HG02571 (cell line): ENCODE measurements around the gene SLC7A9.

ENCODE experiments used
- ATAC-seq: cut with Tn5 transposase; IDR thresholded peaks from one replicate; pipeline ENCODE4 v1.9.1; 2021; ENCODE audit warnings: mild to moderate bottlenecking, moderate library complexity; ENCODE audit not compliant: unreplicated experiment

SLC7A9 gene

DNA sequence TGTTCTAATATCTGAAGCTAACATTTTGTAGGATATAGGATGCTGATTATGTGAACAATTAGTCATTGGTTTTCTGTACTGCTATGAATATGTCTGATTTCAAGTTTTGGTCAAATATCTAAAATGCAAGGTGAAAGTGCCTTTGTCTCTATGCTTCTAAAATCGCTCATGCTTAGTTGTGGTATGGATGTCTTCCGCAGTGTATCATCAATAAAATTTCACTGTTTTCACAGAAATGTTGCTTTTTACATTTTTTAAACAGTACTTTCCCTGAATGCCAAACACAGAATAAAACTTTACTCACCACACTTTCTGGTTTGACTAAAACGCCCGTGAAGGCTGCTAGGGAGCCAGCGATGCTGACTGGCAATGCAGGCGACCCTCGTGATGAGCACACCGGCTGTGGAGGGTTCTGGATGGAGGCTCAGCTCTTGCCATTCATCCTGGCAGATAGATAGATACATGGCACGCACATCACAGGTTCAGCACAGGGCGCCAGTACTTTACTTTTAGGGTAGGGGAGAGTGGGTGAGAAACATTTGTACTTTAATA lies 40.1 kb downstream of the SLC7A9 start:
- ATAC-seq: no peak

DNA sequence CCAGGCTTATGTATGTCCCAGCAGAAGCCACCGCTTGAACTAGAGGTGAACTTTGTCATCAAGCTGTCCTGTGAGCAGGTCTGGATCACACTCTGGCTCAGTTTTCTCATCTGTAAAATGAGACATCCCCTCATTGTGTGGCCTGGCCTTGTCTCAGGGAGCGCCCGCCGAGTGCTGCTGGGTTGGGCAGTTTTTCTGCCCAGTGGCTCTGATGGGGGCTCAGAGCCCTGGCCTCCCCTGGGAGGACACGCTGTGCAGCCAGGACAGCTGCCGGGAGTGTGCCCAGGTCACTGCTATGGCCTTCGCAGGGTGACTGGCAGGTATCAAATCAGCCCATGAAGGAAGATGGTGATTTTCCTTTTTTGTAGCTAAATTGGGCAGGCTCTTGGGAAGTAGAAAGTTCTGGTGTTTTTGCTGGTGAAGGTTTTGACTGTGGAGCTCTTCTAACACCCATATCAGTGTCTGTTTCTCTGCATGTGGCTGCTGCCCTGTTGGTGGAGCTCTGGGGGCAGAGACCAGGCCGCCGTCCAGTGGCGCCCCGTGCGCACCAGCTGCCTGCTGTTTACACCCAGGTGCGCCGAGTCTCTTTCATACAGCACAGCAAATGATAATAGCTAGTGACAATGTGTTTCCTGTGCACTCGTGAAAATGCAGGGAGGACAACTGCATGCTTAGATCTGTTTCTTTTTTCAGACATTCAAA lies 40.8 kb downstream of the SLC7A9 start:
- ATAC-seq: no peak

DNA sequence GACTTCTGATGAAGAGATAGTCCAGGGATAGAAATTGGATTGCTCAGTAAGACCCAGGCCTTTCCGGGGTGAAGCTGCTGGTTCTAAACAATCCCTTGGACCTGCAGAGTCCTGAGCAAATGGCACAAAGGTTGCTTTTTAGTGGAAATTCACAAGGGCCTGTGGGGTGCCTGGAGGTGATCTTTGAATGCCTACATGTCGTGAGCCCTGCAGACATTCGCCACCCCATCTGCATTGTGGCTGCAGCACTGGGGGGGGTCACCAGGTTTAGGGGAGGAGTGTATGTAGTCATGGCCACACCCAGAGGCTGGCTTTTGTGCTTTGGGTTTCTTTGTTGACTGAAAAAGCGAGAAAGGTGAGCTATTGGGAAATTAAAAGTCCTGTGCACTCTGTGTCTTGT lies 41.4 kb downstream of the SLC7A9 start:
- ATAC-seq: no peak

DNA sequence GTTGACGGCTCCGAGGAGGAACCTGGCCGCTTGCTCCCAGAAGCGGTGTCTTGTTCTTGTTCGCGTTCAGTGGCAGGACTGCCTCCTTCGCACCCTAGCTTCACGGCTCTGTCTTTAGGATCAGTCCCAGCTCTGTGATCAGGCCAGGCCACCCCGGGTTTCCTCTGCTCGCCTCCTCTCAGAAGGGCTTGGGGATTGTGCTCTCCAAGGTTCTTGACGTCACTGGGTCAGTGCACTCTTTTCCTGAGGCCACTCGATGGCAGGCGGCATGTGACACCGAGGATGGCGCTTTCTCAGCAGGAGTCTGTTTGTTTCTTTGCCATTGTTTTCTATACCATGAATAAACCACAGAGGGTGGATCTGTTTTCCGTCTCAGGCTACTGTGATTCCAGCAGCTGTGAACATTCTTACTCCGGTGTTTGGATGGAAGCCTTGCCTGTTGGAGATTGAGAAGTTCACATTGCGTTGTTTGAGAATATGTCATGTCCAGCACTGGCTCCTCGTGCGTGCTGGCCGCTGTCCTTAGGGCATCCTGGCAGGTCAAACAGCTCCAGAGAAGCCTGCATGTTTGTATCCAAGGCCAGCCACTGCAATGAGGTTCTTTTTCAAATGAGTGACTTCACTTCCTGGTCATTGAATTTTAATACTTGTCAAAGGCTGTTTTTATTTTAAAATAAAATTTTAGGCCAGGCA lies 44.5 kb downstream of the SLC7A9 start:
- ATAC-seq: no peak

DNA sequence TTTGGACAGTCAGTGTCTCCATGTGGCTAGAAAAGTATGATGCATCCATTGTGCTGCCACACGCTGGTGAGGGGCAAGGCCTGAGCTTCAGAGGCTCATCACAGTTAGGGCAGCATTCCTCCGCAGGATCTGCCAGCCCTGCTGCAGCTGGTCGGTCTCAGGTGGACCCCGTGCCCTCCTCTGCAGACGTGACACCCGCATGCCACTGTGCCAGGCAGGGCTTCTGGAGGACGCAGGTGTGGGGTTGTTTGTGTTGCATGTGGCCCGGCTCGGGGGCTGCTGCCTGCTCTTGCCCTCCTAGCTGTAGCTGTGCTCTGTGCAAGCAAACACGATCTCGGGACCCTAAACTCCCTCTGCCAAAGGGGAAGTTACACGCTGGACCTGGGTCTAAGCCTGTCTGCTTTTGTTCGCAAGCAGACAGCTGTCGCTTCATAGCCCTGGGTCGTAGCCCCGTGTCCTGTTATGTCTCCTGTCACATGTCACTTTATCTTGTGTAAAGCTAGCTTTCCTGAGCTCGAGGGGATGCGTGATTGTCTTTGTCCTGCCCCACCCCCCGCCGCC lies 45.3 kb downstream of the SLC7A9 start:
- ATAC-seq: no peak

DNA sequence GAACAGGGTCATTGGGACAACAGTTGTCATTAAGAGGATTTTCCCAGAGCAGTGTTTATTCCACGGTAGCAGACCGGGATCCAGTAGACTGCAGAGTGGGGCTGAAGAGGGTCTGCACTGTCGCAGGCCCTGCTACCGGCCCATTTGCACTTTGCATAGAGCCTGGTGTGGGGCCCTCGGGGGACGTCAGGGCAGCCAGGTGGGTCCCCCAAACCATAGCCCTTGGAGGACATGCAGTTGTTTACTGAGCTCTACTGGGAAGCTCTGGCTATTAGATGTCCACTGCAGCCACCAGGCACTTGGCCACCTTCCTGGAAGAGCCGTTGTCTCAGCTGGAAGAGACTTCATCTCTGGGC lies 45.8 kb downstream of the SLC7A9 start:
- ATAC-seq: no peak

DNA sequence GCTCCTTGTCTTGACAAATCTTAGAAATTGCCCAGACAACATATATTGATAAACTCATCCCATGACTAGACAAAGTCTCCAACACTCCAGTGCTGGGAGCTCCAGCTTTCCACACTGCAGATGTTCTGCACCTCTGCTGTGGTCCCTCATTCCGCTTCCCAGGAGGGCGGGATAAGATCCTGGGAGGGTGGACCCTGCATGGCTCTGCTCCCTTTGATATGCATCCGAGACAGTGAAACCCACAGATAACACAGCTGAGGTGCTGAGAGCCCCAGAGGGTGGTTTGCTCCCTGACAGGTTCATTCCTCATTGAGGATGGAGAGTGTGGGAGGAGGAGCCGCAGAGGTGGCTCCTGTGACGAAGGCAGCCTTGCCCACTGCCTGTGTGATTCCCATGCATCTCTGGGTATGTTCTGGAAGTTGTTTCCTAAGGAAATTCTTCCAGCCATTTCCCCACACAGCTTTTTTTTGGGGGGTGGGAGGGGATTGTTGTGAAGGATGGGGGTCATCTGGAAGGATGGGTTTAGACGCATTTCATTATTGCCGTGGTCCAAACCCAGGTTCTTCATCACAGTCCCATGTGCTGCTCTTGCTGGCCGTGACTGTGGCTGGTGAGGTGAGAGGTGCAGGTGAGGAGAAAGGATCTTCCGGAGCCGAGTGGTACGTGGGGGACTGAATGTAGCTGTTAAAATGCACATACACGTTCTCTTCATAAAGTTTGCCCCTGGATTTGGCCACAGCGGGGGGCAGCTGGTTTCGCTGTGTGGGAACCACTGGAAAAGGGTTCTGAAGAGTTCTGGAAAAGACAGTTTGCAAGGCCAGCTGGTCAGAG lies 46.4 kb downstream of the SLC7A9 start:
- no peak for ATAC-seq

DNA sequence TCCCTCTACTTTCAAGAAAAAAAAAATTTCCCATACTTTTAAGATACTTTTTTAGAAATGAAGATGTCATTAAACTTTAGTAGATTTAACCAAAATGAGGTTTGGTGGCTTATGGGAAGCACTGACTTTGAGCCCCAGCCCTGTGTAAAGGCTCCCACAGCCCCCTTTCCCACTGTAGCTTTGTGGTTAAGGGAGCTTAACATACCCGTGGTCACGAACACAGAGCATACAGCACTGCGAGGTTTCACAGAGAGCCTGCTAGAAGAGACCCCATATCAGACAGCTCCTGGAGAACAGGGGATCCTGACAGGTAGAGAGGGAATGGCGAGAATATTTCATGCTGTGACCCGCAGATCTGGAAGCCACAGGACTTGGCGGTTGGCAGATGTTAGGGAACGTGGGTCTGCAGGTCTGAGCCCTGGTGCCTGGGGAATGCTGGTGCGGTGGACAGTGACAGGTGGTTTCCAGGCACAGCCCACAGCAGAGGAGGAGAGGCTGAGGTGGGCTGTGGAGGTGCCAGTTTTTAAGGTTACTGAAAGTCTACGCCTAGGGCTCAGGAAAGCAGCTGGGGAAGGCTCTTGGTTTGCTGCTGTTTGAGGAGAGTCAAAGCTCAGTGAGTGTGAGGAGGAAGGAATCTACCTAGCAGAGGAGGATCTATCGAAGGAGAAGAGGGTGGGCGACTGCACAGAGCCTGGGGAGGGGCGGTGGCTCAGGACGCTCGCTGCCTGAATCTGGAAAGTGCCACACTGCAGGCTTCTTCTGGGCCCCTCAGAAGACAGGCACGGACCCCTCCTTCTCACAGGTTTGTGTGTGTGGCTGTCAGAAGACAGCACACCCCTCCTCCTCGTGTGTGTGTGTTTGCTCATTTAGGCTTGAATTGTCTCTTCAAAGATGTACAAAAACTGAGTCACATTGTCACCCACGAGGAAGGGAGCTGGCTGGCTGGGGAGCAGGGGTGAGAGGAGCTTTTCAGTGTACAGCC lies 49.9 kb downstream of the SLC7A9 start:
- ATAC-seq: no peak

DNA sequence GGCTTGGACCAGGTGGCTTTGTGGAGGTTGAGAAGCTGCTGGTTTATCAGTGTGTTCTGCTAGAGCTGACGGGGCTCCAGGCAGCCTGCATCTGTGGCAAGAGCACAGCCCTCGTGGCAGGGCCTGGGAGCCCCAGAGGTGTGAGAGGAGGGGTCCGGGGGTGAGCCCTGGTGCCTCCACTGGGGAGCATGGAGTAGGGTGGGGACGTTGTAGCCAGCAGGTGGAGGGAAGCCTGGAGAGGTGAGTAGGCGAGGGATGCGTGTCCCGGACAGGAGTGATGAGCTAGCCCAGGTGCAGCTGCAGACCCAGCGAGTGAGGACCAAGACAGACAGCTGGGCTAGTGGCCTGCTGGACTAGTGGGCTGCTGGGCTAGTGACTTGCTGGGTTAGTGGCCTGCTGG lies 51.0 kb downstream of the SLC7A9 start:
- ATAC-seq: no peak

DNA sequence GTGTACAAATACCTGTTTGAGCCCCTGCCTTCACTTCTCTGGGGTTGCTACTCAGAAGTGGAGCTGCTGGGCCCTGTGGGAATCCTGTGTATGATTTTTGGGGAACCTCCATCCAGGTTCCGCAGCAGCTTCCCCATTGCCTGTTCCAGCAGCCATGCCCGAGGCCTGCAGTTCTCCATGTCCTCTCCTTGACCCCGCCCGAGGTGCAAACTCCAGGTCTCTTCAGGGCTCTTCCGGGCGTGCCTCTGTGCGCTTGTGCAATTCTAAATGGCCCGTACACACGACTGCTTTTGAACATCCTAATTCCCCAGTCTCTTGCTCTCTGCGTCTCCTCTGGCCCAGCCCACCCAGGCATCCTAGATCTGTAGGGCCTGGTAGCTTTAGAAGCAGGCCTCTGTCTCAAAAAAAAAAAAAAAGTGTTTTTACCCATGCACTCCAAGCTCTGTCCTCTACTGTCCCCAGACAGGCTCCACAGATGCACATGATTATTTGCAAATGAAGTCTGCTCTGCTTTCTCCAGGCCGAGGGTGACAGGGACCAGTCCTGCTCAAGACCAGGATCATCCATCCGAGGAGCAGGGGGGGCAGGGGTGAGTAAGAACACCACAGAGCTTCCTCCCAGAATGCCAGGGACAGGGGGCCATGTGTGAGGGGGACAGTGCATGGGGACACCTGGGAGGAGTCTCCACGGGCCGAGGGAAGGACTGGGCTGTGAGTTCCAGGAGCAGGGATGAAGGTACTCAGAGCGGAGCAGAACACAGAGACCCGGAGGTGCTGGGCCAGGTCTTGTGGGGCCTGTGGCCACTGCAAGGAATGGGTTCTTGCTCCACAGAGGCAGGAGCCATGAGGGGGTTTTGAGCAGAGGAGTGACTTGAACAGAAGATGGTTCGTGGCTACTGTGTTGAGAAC lies 51.7 kb downstream of the SLC7A9 start:
- ATAC-seq: no peak

DNA sequence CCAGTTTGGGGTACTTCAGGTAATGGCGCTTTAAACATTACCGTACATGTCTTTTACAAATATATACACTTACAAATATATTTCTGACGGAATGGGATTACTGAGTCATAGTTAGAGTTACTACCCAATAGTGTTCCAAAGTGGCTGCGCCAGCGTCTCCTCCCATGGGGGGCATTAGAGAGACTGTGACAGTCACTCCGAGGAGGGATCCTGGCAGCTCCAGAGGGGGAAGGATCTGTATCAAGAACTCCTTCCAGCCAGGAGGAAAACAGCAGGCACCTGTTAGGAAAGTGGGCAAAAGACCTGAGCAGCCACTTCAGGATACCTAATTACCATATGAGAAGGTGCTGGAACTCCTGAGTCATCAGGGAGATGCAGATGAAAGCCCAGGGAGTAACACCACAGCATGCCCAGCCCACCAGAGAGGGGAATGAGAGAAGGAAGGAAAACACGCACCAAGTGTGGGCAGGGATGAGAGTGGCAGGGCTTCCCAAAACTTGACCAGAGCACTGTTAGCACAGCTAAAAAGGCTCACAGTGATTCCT lies 52.9 kb downstream of the SLC7A9 start:
- ATAC-seq: no peak

DNA sequence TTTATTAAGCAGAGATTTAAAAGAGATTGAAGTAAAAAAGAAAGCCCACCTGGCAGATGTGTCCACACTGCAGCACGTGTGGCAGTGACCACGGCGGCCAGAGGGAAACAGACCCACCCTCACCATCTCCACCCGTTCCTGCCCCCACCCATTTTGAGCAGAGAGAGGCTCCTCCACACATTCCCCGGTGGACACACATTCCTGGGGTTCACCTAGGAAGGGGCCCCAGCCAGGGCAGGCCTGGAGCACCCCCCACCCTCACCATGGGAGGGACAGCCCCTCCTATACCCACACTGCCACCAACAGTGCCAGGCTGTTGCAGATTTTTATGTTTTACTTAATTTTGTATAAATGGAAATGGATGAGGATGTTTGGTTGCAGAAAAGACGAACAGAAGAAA lies 54.9 kb downstream of the SLC7A9 start:
- ATAC-seq: no peak

DNA sequence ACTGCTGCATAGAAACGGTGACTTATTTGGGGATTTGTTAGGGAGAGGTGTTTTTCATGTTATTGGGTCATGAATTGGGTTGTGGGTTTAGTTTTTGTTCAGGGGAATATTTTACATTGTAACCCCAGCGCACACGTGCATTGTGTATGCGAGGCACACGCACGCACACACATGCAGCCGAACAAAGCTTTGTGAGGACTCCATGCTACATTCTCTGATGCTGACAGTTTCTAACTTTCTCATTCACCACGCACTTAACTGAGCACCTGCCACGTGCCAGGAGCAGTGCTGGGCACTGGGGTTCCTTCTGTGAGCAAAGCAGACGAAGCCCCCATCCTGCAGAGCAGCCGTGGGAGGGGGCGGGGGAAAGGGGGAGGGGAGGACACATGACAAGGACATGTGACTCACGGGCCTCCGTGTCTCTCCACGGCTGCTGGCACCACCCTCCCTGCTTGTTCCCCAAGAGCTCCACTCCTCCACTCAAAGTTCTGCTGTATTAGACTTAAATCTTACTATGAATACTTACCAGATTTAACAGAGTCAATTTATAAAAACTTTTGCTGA lies 55.6 kb downstream of the SLC7A9 start:
- ATAC-seq: no peak

DNA sequence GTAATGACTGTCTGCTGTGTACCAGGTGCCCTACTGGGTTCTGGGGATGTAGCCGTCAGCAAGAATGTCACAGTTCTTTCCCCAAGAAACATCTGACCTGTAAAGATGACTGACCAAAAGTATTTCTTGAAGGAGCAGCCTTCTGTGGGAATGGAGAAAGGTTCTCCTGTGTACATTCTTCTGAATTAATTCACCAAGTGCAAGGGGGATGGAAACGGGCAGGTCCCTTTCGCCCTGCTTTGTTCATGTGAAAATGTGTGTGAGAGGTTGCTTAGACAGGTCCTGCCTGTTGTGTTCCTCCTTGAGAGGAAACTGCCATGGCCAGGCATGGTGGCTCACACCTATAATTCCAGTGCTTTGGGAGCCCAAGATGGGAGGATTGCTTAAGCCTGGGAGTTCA lies 57.0 kb downstream of the SLC7A9 start:
- no peak for ATAC-seq

DNA sequence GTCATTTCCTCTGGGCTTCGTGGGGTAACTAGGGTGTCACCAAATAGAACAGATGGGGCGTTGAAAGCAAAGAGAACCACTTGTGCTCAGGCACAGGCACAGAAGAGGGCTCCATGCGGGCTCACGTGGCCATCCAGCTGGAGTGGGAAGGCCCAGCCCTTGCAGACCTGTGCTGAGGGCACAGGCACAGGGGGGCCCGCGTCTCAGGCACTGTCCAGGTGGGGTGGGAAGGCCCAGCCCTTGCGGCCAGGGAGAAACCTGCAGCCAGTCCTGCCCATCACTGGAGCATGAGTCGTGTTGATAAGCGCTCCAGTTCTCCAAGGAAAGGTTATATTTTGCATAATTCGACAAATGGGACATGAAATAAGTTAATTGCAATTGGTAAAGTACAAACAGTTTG lies 57.5 kb downstream of the SLC7A9 start:
- ATAC-seq: no peak

DNA sequence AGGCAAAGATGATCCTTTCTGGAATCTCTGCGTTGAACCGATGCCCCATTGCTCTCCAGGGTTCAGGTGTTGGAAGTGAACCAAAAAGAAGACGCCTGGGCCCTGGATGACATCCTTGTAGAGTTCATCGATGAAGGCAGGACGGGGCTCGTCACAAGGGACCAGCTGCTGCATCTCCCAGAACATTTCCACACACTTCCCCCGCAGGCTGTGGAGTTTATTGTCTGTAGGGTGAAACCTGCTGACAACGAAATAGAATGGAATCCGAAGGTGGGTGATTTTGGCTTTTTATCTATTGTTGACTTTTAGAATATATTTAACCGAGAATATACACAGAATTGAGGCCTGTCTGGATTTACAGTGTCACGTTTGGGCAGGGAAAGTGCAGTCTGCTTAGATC lies 58.4 kb downstream of the SLC7A9 start:
- no peak for ATAC-seq

DNA sequence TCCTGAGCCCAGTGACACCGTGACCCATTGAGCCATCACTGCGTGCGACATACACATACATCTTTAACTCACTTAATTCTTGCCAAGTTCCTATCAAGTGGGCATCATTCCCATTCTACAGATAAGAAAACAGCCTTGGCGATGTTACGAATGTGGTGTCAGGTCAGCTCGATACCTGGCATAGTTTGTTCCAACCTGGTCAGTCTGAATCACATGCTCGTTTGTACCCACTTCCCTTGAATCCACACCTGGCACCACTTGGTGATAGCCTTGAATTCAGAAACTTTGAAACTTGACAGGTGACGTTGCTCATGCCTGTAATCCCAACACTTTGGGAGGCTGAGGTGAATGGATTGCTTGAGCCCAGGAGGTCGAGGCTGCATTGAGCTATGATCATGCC lies 59.1 kb downstream of the SLC7A9 start:
- no peak for ATAC-seq

DNA sequence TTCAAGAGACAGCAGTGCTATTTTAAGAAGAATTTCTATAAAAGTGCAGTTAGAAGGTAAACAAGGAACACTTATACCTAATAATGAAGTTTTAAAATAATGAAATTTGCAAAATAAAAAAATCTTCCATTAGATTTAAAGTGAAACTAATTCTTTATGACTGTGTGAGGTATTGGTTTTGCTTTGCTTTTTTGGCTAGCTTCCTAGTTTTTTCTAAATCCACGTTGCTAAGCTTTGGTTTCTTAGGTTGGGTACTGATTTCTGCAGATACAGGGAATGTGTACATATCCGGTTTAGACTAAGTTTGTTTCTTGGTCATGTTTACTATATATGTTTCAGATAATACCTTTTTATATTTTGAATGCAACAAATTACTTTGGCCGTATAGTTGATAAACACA lies 59.8 kb downstream of the SLC7A9 start:
- no peak for ATAC-seq

DNA sequence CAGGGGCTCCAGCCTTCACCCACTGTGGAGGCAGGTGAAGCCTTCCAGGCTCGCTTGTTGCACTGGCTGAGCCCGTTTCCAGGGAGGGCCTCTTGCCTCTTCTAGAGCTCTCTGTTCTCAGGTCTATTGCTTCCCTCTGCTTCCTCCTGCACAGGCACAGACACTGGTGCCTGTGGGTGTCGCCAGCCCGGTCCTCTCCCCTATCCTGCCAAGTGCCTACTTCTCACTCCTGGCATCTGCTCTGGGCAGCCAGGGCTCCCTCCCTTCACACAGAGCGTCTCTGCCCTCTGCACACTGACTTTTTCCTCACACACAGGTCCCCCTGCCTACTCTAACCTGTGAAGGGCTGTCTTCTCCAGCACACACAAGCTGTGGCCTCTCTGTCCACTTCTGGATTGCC lies 60.3 kb downstream of the SLC7A9 start:
- no peak for ATAC-seq
